Activated CD4-positive, alpha-beta T cell treated with anti-CD3 and anti-CD28 coated beads, Interleukin-2, amount 10 ng/mL, durations not matched to agents 24 days and 14 days (primary cell): ENCODE data around the gene DISC1. TPM values are rescaled to one million over a fixed set of nuclear protein-coding genes. Genes with fewer than 3 reads are reported as not detected.

ENCODE experiments used
- DNase-seq: peaks from one replicate; pipeline ENCODE4 v3.0.0; 2022
- H3K27ac Mint-ChIP-seq: one replicate; pipeline ENCODE4 v1.8.0; 2022; ENCODE audit warnings: mild to moderate bottlenecking, mixed read lengths
- H3K27me3 Mint-ChIP-seq: one replicate; pipeline ENCODE4 v1.8.0; 2022; ENCODE audit warnings: mixed read lengths
- H3K36me3 Mint-ChIP-seq: one replicate; pipeline ENCODE4 v1.8.0; 2022; ENCODE audit warnings: low read depth, mild to moderate bottlenecking, mixed read lengths
- H3K4me1 Mint-ChIP-seq: one replicate; pipeline ENCODE4 v1.8.0; 2021; ENCODE audit warnings: mixed read lengths
- H3K4me3 Mint-ChIP-seq: one replicate; pipeline ENCODE4 v1.8.0; 2022; ENCODE audit warnings: mild to moderate bottlenecking, moderate library complexity, mixed read lengths
- H3K9me3 Mint-ChIP-seq: one replicate; pipeline ENCODE4 v1.8.0; 2021; ENCODE audit warnings: mixed read lengths
- intact Hi-C: fragments of 100-400 bp; cut with micrococcal nuclease; formaldehyde crosslinking; loops from one replicate; pipeline ENCODE4 v1.15.1; 2023
- total RNA-seq: library from RNA; stranded (reverse); gene quantifications from 2 replicates; pipeline ENCODE4 v1.2.3, GENCODE V29; 2022

Gene DISC1
- total RNA-seq, 1 donor from 2014 or later = 3.1 TPM

GRCh38 chr1:231924180-231924579 lies 297.6 kb downstream of the DISC1 start:
- H3K27ac Mint-ChIP-seq = no peak overlapping the region
- no peak for DNase-seq
- peaks cover 2% of the 10 kb centered on the region for H3K36me3 Mint-ChIP-seq
- H3K4me1 Mint-ChIP-seq = peaks cover 14% of the 10 kb centered on the region
- intact Hi-C loops = no loop called here
- H3K4me3 Mint-ChIP-seq = no peak overlapping the region
- H3K27me3 Mint-ChIP-seq = peaks cover 29% of the 10 kb centered on the region
- H3K9me3 Mint-ChIP-seq = no peaks in the 10 kb centered on the region

GRCh38 chr1:231925864-231926263 lies 299.3 kb downstream of the DISC1 start:
- no peak for DNase-seq
- Mint-ChIP-seq H3K9me3 (no peaks in the 10 kb centered on the region), H3K4me3 (no peak overlapping the region), H3K4me1 (peaks cover 2% of the 10 kb centered on the region), H3K27ac (no peak overlapping the region), H3K36me3 (peaks cover 2% of the 10 kb centered on the region), H3K27me3 (peaks cover 26% of the 10 kb centered on the region)
- intact Hi-C loops = no loop called here

- Mint-ChIP-seq H3K9me3 (no peaks in the 10 kb centered on the region), H3K36me3 (peaks cover 2% of the 10 kb centered on the region), H3K4me3 (no peak overlapping the region), H3K4me1 (peaks cover 2% of the 10 kb centered on the region), H3K27ac (no peak overlapping the region), H3K27me3 (peaks cover 26% of the 10 kb centered on the region)
- intact Hi-C loops = no loop called here
- no peak for DNase-seq
Observed at GRCh38 chr1:231926340-231926739, 299.8 kb downstream of the DISC1 start.

GRCh38 chr1:231926933-231927332 lies 300.3 kb downstream of the DISC1 start:
- no peak overlapping the region for H3K4me3 Mint-ChIP-seq
- no peaks in the 10 kb centered on the region for H3K9me3 Mint-ChIP-seq
- H3K36me3 Mint-ChIP-seq = peaks cover 2% of the 10 kb centered on the region
- DNase-seq = no peak
- intact Hi-C loops = no loop called here
- no peak overlapping the region for H3K27ac Mint-ChIP-seq
- H3K27me3 Mint-ChIP-seq = peaks cover 23% of the 10 kb centered on the region
- peaks cover 2% of the 10 kb centered on the region for H3K4me1 Mint-ChIP-seq

- peaks cover 20% of the 10 kb centered on the region for H3K27me3 Mint-ChIP-seq
- H3K27ac Mint-ChIP-seq = no peak overlapping the region
- peaks cover 2% of the 10 kb centered on the region for H3K36me3 Mint-ChIP-seq
- peaks cover 1% of the 10 kb centered on the region for H3K9me3 Mint-ChIP-seq
- H3K4me1 Mint-ChIP-seq = peaks cover 2% of the 10 kb centered on the region
- DNase-seq = no peak
- intact Hi-C loops = no loop called here
- H3K4me3 Mint-ChIP-seq = no peak overlapping the region
Observed at GRCh38 chr1:231927431-231927830, 300.8 kb downstream of the DISC1 start.

GRCh38 chr1:231929311-231929710 lies 302.7 kb downstream of the DISC1 start:
- Mint-ChIP-seq H3K27me3 (peaks cover 16% of the 10 kb centered on the region), H3K4me3 (no peak overlapping the region), H3K36me3 (peaks cover 2% of the 10 kb centered on the region), H3K9me3 (peaks cover 5% of the 10 kb centered on the region), H3K4me1 (peaks cover 2% of the 10 kb centered on the region), H3K27ac (no peak overlapping the region)
- DNase-seq = no peak
- intact Hi-C loops = no loop called here

- Mint-ChIP-seq H3K27ac (no peak overlapping the region), H3K9me3 (peaks cover 5% of the 10 kb centered on the region)
Observed at GRCh38 chr1:231930257-231930947, 303.8 kb downstream of the DISC1 start.

GRCh38 chr1:231931146-231931545 lies 304.6 kb downstream of the DISC1 start:
- no peaks in the 10 kb centered on the region for H3K36me3 Mint-ChIP-seq
- H3K4me3 Mint-ChIP-seq = no peak overlapping the region
- peaks cover 12% of the 10 kb centered on the region for H3K27me3 Mint-ChIP-seq
- DNase-seq = no peak
- peaks cover 5% of the 10 kb centered on the region for H3K9me3 Mint-ChIP-seq
- H3K4me1 Mint-ChIP-seq = peaks cover 2% of the 10 kb centered on the region
- intact Hi-C loops = no loop called here
- H3K27ac Mint-ChIP-seq = no peak overlapping the region

More at GRCh38 chr1:231930257-231930947, 303.8 kb downstream of the DISC1 start:
- Mint-ChIP-seq H3K27me3 (peaks cover 15% of the 10 kb centered on the region), H3K36me3 (peaks cover 2% of the 10 kb centered on the region), H3K4me1 (peaks cover 2% of the 10 kb centered on the region), H3K4me3 (no peak overlapping the region)
- no peak for DNase-seq
- intact Hi-C loops = no loop called here

GRCh38 chr1:231931846-231932454 lies 305.4 kb downstream of the DISC1 start:
- Mint-ChIP-seq H3K4me3 (no peak overlapping the region), H3K27me3 (peaks cover 12% of the 10 kb centered on the region), H3K4me1 (peaks cover 2% of the 10 kb centered on the region), H3K36me3 (no peaks in the 10 kb centered on the region), H3K9me3 (peaks cover 5% of the 10 kb centered on the region), H3K27ac (no peak overlapping the region)
- DNase-seq = peak; percentile 68
- intact Hi-C loops = no loop called here

GRCh38 chr1:231933711-231934626 lies 307.4 kb downstream of the DISC1 start:
- Mint-ChIP-seq H3K27ac (no peak overlapping the region), H3K4me3 (no peak overlapping the region), H3K36me3 (no peaks in the 10 kb centered on the region), H3K4me1 (peaks cover 2% of the 10 kb centered on the region), H3K9me3 (peaks cover 5% of the 10 kb centered on the region), H3K27me3 (peaks cover 6% of the 10 kb centered on the region)
- DNase-seq = no peak
- intact Hi-C loops = no loop called here

GRCh38 chr1:231934797-231935196 lies 308.2 kb downstream of the DISC1 start:
- intact Hi-C loops = no loop called here
- Mint-ChIP-seq H3K4me3 (no peak overlapping the region), H3K9me3 (peaks cover 5% of the 10 kb centered on the region), H3K27ac (no peak overlapping the region), H3K4me1 (peaks cover 2% of the 10 kb centered on the region), H3K27me3 (no peaks in the 10 kb centered on the region), H3K36me3 (no peaks in the 10 kb centered on the region)
- no peak for DNase-seq

- intact Hi-C loops = no loop called here
- no peak overlapping the region for H3K27ac Mint-ChIP-seq
- H3K36me3 Mint-ChIP-seq = no peaks in the 10 kb centered on the region
- H3K4me1 Mint-ChIP-seq = no peaks in the 10 kb centered on the region
- peaks cover 5% of the 10 kb centered on the region for H3K9me3 Mint-ChIP-seq
- DNase-seq = no peak
- no peaks in the 10 kb centered on the region for H3K27me3 Mint-ChIP-seq
- H3K4me3 Mint-ChIP-seq = no peak overlapping the region
Observed at GRCh38 chr1:231935856-231936255, 309.3 kb downstream of the DISC1 start.

- Mint-ChIP-seq H3K36me3 (no peaks in the 10 kb centered on the region), H3K4me3 (no peak overlapping the region), H3K4me1 (no peaks in the 10 kb centered on the region), H3K27me3 (no peaks in the 10 kb centered on the region), H3K27ac (no peak overlapping the region), H3K9me3 (peaks cover 5% of the 10 kb centered on the region)
- DNase-seq = no peak
- intact Hi-C loops = no loop called here
Observed at GRCh38 chr1:231936983-231937775, 310.6 kb downstream of the DISC1 start.
